ENCODE results near the gene CLDN9.

CLDN9 gene

GRCh38 chr16:3028716-3029319 lies 16.1 kb downstream of the CLDN9 start:
- Histone ChIP-seq H3K4me1 (ENCODE audit: control insufficient read depth in 1 of 2, insufficient read depth in 1 of 2, low read depth in 1 of 2, low read length in 1 of 2) (peaks cover 44 to 64% of the 10 kb centered on the region in 2 experiments), H3K9me3 (no peaks in the 10 kb centered on the region), H3K4me3 (ENCODE audit: low read depth in 1 of 2, low read length in 1 of 2) (peak overlapping the region; percentile 46 to 59), H3K36me3 (no peaks in the 10 kb centered on the region), H3K27ac (no peak overlapping the region), H3K27me3 (peaks cover 55% of the 10 kb centered on the region)
- TF ChIP-seq, protein P1, sequence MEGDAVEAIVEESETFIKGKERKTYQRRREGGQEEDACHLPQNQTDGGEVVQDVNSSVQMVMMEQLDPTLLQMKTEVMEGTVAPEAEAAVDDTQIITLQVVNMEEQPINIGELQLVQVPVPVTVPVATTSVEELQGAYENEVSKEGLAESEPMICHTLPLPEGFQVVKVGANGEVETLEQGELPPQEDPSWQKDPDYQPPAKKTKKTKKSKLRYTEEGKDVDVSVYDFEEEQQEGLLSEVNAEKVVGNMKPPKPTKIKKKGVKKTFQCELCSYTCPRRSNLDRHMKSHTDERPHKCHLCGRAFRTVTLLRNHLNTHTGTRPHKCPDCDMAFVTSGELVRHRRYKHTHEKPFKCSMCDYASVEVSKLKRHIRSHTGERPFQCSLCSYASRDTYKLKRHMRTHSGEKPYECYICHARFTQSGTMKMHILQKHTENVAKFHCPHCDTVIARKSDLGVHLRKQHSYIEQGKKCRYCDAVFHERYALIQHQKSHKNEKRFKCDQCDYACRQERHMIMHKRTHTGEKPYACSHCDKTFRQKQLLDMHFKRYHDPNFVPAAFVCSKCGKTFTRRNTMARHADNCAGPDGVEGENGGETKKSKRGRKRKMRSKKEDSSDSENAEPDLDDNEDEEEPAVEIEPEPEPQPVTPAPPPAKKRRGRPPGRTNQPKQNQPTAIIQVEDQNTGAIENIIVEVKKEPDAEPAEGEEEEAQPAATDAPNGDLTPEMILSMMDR (IDR thresholded peaks at IDR 0.05) = no peak

DNA sequence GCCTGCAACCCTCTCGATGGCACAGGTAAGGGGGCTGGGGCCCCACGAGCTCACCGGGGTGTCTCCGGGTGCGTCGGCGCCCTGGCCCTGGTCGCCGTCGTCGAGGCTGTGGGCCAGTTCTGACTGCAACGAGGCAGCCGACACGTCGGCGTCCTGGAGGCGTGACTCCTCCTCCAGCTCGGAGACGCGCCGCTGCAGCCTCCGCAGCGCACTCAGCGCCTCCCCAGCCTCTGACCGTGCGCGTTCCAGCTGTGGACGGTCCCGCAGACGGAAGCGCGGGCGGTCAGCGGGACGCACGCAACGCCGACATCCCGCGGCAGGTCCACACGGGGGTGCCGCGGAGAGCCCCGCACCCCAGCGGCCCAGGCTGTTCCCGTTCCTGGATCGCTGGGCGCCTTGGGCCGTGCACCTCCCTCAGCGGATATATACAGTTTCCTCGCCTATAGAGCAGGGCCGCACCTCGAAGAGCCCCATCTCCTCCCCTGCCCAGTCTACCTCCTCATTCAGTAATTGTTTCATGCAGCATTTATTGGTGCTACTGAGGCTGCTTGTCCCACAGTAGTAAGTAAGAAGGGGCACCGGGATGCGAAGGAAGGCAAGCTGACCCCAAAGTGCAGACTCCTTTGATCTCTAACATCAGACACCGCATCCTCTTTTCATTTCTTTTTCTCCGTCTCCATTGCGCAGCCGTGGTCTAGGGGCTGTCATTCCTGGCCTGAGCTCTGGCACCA lies 16.9 kb downstream of the CLDN9 start:
- TF ChIP-seq, protein P1 (IDR thresholded peaks at IDR 0.05) = no peak
- H3K9me3 ChIP-seq = no peaks in the 10 kb centered on the region
- peaks cover 46 to 65% of the 10 kb centered on the region in 2 experiments for H3K4me1 ChIP-seq (ENCODE audit: control insufficient read depth in 1 of 2, insufficient read depth in 1 of 2, low read depth in 1 of 2, low read length in 1 of 2)
- peak overlapping the region; percentile 46 to 59 for H3K4me3 ChIP-seq (ENCODE audit: low read depth in 1 of 2, low read length in 1 of 2)
- H3K27ac ChIP-seq = peak overlapping the region; percentile 47
- H3K27me3 ChIP-seq = peaks cover 60% of the 10 kb centered on the region
- H3K36me3 ChIP-seq = no peaks in the 10 kb centered on the region

DNA sequence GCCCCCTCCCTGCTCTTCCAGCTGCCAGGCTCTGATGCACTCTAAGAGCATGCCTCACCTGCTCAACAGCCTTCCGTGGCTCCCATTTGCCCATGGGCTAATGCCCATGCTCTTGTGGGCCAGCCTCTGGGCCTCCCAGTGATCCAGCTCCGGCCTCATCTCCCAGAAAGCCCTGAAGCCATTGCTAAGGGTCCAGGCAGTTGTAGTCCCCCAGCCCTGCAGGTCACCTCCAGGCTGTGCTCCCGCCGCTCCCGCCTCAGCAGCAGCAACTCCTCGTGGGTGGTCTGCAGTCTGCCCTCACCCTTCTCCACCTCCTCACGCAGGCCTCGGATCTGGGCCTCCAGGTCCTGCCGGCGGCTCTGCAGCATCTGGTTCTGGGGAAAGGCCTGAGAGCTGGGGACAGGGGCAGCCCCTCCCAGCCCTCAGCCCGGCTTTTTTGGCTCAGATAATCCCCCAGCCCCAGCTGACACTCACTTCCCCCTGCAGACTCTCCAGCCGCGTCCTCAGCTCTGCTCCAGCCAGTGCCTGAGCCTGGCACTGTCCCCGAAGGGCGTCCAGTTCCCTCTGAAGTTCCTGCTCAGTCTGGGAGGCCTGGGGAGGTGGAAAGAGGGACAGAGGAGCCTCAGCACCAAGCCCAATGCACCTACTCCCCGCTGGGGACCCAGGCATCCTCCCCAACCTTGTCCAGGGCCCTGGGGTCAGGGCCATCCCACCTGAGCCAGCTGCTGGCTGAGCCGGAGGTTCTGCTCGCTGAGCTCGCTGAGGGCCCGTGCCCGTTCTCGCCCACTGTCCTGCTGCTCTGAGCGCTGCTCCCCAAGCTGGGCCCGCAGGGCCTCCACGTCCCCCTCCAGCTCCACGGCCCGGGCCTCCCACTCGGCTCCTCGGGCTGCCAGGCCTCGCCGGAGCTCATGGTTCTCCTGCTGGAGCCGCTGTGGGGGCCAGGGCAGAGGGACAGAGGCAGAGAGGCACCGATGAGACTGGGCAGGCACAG lies 17.8 kb downstream of the CLDN9 start:
- Histone ChIP-seq H3K27me3 (peaks cover 69% of the 10 kb centered on the region), H3K9me3 (no peaks in the 10 kb centered on the region), H3K4me3 (ENCODE audit: low read depth in 1 of 2, low read length in 1 of 2) (no peak overlapping the region), H3K36me3 (no peaks in the 10 kb centered on the region), H3K27ac (no peak overlapping the region), H3K4me1 (ENCODE audit: control insufficient read depth in 1 of 2, insufficient read depth in 1 of 2, low read depth in 1 of 2, low read length in 1 of 2) (peaks cover 52 to 74% of the 10 kb centered on the region in 2 experiments)
- TF ChIP-seq, protein P1 (IDR thresholded peaks at IDR 0.05) = no peak

DNA sequence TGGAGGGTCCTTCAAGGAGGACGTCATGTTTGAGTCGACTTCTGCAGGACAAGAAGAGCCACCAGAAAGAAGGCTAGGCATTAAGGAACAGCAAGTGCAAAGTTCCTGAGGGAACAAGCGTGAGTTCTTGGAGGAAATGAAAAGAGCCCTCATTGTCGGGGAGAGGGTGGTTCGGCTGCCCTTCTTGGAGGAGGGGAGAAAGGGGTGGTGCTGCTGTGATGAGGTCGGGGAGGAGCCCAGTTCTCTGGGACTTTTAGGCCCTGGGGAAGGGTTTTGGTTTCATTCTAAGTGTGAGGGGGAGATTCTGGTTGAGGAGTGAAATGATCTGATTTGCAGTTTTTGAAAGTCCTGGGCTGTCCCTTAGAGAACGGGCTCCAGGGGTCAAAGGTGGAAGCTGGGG lies 19.9 kb downstream of the CLDN9 start:
- H3K4me1 ChIP-seq (ENCODE audit: control insufficient read depth in 1 of 2, insufficient read depth in 1 of 2, low read depth in 1 of 2, low read length in 1 of 2) = peaks cover 69 to 89% of the 10 kb centered on the region in 2 experiments
- H3K27me3 ChIP-seq = peaks cover 90% of the 10 kb centered on the region
- TF ChIP-seq, protein P1 (IDR thresholded peaks at IDR 0.05) = no peak

GRCh38 chr16:3035289-3035971 lies 22.7 kb downstream of the CLDN9 start:
- Histone ChIP-seq H3K4me1 (ENCODE audit: control insufficient read depth in 1 of 2, insufficient read depth in 1 of 2, low read depth in 1 of 2, low read length in 1 of 2) (peaks cover 59 to 75% of the 10 kb centered on the region in 2 experiments), H3K27me3 (peaks cover 95% of the 10 kb centered on the region), H3K27ac (no peak overlapping the region), H3K36me3 (peaks cover 5% of the 10 kb centered on the region), H3K9me3 (no peaks in the 10 kb centered on the region), H3K4me3 (ENCODE audit: low read depth in 1 of 2, low read length in 1 of 2) (peak overlapping the region; percentile 54 to 69)
- TF ChIP-seq, protein P1 (IDR thresholded peaks at IDR 0.05) = no peak

More for the DNA sequence above, 19.9 kb downstream of the CLDN9 start:
- H3K4me3 ChIP-seq (ENCODE audit: low read depth in 1 of 2, low read length in 1 of 2) = no peak overlapping the region
- H3K36me3 ChIP-seq = no peaks in the 10 kb centered on the region
- H3K27ac ChIP-seq = no peak overlapping the region
- H3K9me3 ChIP-seq = no peaks in the 10 kb centered on the region

All from neutrophil (primary cell).